ENCODE measurements around the gene PIKFYVE.
A peak's percentile ranks its signal among the peaks of the same experiment; 100 is the strongest.
"Not testable (repeated sequence)": the region's sequence is repeated elsewhere in the genome, so short reads cannot be mapped to it uniquely, and the experiment has no call there.

The PIKFYVE gene

GRCh38 chr2:208386541-208386940, 120.5 kb downstream of the PIKFYVE start:
- no peak overlapping the region for H3K27ac ChIP-seq (replicated peaks)
- TF ChIP-seq POLR2AphosphoS5 (IDR thresholded peaks at IDR 0.05; ENCODE audit: low read depth) (no peak), SPI1 (IDR thresholded peaks at IDR 0.05; ENCODE audit: borderline replicate concordance, low read depth) (peak; percentile 21; the same call in 1 of the 2 replicates)
- DNase-seq (ENCODE audit: low read depth in 1 of 2, low spot score in 1 of 2) = no peak
- H3K27me3 ChIP-seq (ENCODE audit: insufficient read depth, poor library complexity, severe bottlenecking) = no peaks in the 10 kb centered on the region
- H3K4me3 ChIP-seq (replicated peaks; ENCODE audit: insufficient read depth, low read length) = no peak overlapping the region

GRCh38 chr2:208389940-208390339, 123.9 kb downstream of the PIKFYVE start:
- H3K27ac ChIP-seq (replicated peaks) = no peak overlapping the region
- no peak overlapping the region for H3K4me3 ChIP-seq (replicated peaks; ENCODE audit: insufficient read depth, low read length)
- TF ChIP-seq REST (IDR thresholded peaks at IDR 0.05; ENCODE audit: insufficient replicate concordance, low read depth) = no peak
- no peak for TF ChIP-seq GABPA (IDR thresholded peaks at IDR 0.05; ENCODE audit: low read depth)
- TF ChIP-seq SPI1 (IDR thresholded peaks at IDR 0.05; ENCODE audit: borderline replicate concordance, low read depth) = no peak
- TF ChIP-seq POLR2AphosphoS5 (IDR thresholded peaks at IDR 0.05; ENCODE audit: low read depth) = no peak
- no peak for TF ChIP-seq CTCF (IDR thresholded peaks at IDR 0.05; ENCODE audit: insufficient read depth, low read length)
- H3K27me3 ChIP-seq (ENCODE audit: insufficient read depth, poor library complexity, severe bottlenecking) = no peaks in the 10 kb centered on the region
- no peak for DNase-seq (ENCODE audit: low read depth in 1 of 2, low spot score in 1 of 2)

GRCh38 chr2:208392300-208392699, 126.2 kb downstream of the PIKFYVE start:
- TF ChIP-seq REST (IDR thresholded peaks at IDR 0.05; ENCODE audit: insufficient replicate concordance, low read depth) = no peak
- TF ChIP-seq GABPA (IDR thresholded peaks at IDR 0.05; ENCODE audit: low read depth) = no peak
- no peak for TF ChIP-seq CTCF (IDR thresholded peaks at IDR 0.05; ENCODE audit: insufficient read depth, low read length)
- Histone ChIP-seq H3K27ac (replicated peaks) (no peak overlapping the region), H3K4me3 (replicated peaks; ENCODE audit: insufficient read depth, low read length) (no peak overlapping the region), H3K27me3 (ENCODE audit: insufficient read depth, poor library complexity, severe bottlenecking) (no peaks in the 10 kb centered on the region)
- DNase-seq (ENCODE audit: low read depth in 1 of 2, low spot score in 1 of 2) = no peak

GRCh38 chr2:208396796-208397195, 130.7 kb downstream of the PIKFYVE start:
- not testable (repeated sequence) for H3K27ac ChIP-seq (replicated peaks); H3K4me3 ChIP-seq (replicated peaks; ENCODE audit: insufficient read depth, low read length); H3K27me3 ChIP-seq (ENCODE audit: insufficient read depth, poor library complexity, severe bottlenecking); DNase-seq (ENCODE audit: low read depth in 1 of 2, low spot score in 1 of 2)

- DNase-seq (ENCODE audit: low read depth in 1 of 2, low spot score in 1 of 2) = no peak
- H3K27me3 ChIP-seq (ENCODE audit: insufficient read depth, poor library complexity, severe bottlenecking) = no peaks in the 10 kb centered on the region
- TF ChIP-seq REST (IDR thresholded peaks at IDR 0.05; ENCODE audit: insufficient replicate concordance, low read depth) = no peak
- no peak for TF ChIP-seq SPI1 (IDR thresholded peaks at IDR 0.05; ENCODE audit: borderline replicate concordance, low read depth)
- no peak for TF ChIP-seq GABPA (IDR thresholded peaks at IDR 0.05; ENCODE audit: low read depth)
- no peak for TF ChIP-seq POLR2AphosphoS5 (IDR thresholded peaks at IDR 0.05; ENCODE audit: low read depth)
- no peak for TF ChIP-seq CTCF (IDR thresholded peaks at IDR 0.05; ENCODE audit: insufficient read depth, low read length)
- H3K27ac ChIP-seq (replicated peaks) = no peak overlapping the region
- H3K4me3 ChIP-seq (replicated peaks; ENCODE audit: insufficient read depth, low read length) = no peak overlapping the region
Measured at GRCh38 chr2:208399201-208399600, 133.1 kb downstream of the PIKFYVE start.
